Measurements from ENCODE around the gene LMCD1.

The LMCD1 gene

GRCh38 chr3:8581806-8582445 lies 80.3 kb downstream of the LMCD1 start:
- DNase-seq (ENCODE audit: low read depth in 2 of 2): no peak

GRCh38 chr3:8584661-8585060 lies 83.0 kb downstream of the LMCD1 start:
- DNase-seq (ENCODE audit: low read depth in 2 of 2): no peak

GRCh38 chr3:8589880-8590556 lies 88.4 kb downstream of the LMCD1 start:
- DNase-seq (ENCODE audit: low read depth in 2 of 2): no peak

- no peak for DNase-seq (ENCODE audit: low read depth in 2 of 2)
These were observed 91.6 kb downstream of the LMCD1 start for GRCh38 chr3:8593021-8593827.

GRCh38 chr3:8595252-8595651 lies 93.6 kb downstream of the LMCD1 start:
- no peak for DNase-seq (ENCODE audit: low read depth in 2 of 2)

GRCh38 chr3:8595695-8596115 lies 94.1 kb downstream of the LMCD1 start:
- DNase-seq (ENCODE audit: low read depth in 2 of 2): no peak

- DNase-seq (ENCODE audit: low read depth in 2 of 2): no peak
These were observed 94.9 kb downstream of the LMCD1 start for GRCh38 chr3:8596321-8597218.

- no peak for DNase-seq (ENCODE audit: low read depth in 2 of 2)
These were observed 95.7 kb downstream of the LMCD1 start for GRCh38 chr3:8597219-8597853.

- DNase-seq (ENCODE audit: low read depth in 2 of 2): no peak
These were observed 97.5 kb downstream of the LMCD1 start for GRCh38 chr3:8599146-8599545.

GRCh38 chr3:8600457-8600856 lies 98.8 kb downstream of the LMCD1 start:
- no peak for DNase-seq (ENCODE audit: low read depth in 2 of 2)

- DNase-seq (ENCODE audit: low read depth in 2 of 2): no peak
These were observed 101.6 kb downstream of the LMCD1 start for GRCh38 chr3:8603115-8603710.

GRCh38 chr3:8604006-8604405 lies 102.4 kb downstream of the LMCD1 start:
- no peak for DNase-seq (ENCODE audit: low read depth in 2 of 2)

GRCh38 chr3:8604988-8605387 lies 103.4 kb downstream of the LMCD1 start:
- DNase-seq (ENCODE audit: low read depth in 2 of 2): no peak

GRCh38 chr3:8606701-8607231 lies 105.1 kb downstream of the LMCD1 start:
- no peak for DNase-seq (ENCODE audit: low read depth in 2 of 2)

- DNase-seq (ENCODE audit: low read depth in 2 of 2): no peak
These were observed 105.8 kb downstream of the LMCD1 start for GRCh38 chr3:8607234-8608040.

- no peak for DNase-seq (ENCODE audit: low read depth in 2 of 2)
These were observed 106.6 kb downstream of the LMCD1 start for GRCh38 chr3:8608041-8608790.

- no peak for DNase-seq (ENCODE audit: low read depth in 2 of 2)
These were observed 107.3 kb downstream of the LMCD1 start for GRCh38 chr3:8608791-8609467.

GRCh38 chr3:8610951-8611350 lies 109.3 kb downstream of the LMCD1 start:
- no peak for DNase-seq (ENCODE audit: low read depth in 2 of 2)

All from activated CD8-positive, alpha-beta memory T cell treated with anti-CD3 and anti-CD28 coated beads for 4 hours (primary cell).